Bronchial epithelial cell (primary cell): Measurements from ENCODE around the gene USP11. TPM values are rescaled to one million over a fixed set of nuclear protein-coding genes. Genes with fewer than 3 reads are reported as not detected.

ENCODE experiments used
- DNase-seq: peaks from one replicate; pipeline ENCODE4 v3.0.0-alpha.2; 2010; ENCODE audit warnings: low read depth
- FAIRE-seq: peaks from 2 replicates; lab custom pipeline; 2011; peaks lifted over from hg19 to GRCh38; lab: Jason Lieb, UNC
- H3K27me3 ChIP-seq: 2 replicates; pipeline ENCODE4 v1.5.1; 2011; ENCODE audit warnings: low read length; ENCODE audit not compliant: control insufficient read depth, insufficient read depth
- H3K36me3 ChIP-seq: 2 replicates; pipeline ENCODE4 v1.5.1; 2011; ENCODE audit warnings: low read length; ENCODE audit not compliant: control insufficient read depth, insufficient read depth
- H3K4me3 ChIP-seq: 2 replicates; pipeline ENCODE4 v1.5.1; 2011; ENCODE audit warnings: mild to moderate bottlenecking, low read depth, low read length, control low read depth
- total RNA-seq: library from RNA; depleted of rRNA; stranded (reverse); fragments of >200 nt; gene quantifications from 2 replicates; pipeline ENCODE4 v1.2.1, GENCODE V29; 2014
- TF ChIP-seq, protein P1 (sequence below): IDR thresholded peaks from 2 replicates; pipeline ENCODE4 v1.5.1; 2011; ENCODE audit warnings: mild to moderate bottlenecking, moderate library complexity, low read length, control low read depth, inconsistent platforms; ENCODE audit not compliant: insufficient read depth, severe bottlenecking

The USP11 gene
- total RNA-seq, 1 donor from 2014 or later = 6.1 TPM

DNA sequence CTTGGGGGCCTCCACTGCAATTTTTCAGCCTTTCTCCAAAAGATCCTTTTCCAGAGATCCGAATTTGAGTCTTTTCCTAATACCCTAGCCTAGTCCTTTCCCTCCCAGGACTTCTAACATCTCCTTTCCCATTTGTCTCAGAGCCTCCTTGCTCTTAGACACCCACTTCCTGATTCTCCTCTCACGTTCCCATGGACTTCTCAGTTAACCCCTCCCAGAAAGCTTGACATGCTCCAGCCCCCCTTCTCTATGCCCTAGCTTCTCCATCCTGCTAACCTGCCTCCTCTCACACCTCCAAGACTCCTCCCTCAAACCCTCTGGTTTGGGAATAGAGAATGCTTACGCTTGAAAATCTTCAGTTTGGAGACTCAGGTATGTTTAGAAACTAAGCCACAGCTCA is 36.7 kb upstream of the USP11 start:
- Histone ChIP-seq H3K36me3 (peaks cover 11% of the 10 kb centered on the region), H3K27me3 (no peaks in the 10 kb centered on the region), H3K4me3 (no peak overlapping the region)
- FAIRE-seq (no peak), DNase-seq (no peak)
- TF ChIP-seq, protein P1, sequence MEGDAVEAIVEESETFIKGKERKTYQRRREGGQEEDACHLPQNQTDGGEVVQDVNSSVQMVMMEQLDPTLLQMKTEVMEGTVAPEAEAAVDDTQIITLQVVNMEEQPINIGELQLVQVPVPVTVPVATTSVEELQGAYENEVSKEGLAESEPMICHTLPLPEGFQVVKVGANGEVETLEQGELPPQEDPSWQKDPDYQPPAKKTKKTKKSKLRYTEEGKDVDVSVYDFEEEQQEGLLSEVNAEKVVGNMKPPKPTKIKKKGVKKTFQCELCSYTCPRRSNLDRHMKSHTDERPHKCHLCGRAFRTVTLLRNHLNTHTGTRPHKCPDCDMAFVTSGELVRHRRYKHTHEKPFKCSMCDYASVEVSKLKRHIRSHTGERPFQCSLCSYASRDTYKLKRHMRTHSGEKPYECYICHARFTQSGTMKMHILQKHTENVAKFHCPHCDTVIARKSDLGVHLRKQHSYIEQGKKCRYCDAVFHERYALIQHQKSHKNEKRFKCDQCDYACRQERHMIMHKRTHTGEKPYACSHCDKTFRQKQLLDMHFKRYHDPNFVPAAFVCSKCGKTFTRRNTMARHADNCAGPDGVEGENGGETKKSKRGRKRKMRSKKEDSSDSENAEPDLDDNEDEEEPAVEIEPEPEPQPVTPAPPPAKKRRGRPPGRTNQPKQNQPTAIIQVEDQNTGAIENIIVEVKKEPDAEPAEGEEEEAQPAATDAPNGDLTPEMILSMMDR = no peak

DNA sequence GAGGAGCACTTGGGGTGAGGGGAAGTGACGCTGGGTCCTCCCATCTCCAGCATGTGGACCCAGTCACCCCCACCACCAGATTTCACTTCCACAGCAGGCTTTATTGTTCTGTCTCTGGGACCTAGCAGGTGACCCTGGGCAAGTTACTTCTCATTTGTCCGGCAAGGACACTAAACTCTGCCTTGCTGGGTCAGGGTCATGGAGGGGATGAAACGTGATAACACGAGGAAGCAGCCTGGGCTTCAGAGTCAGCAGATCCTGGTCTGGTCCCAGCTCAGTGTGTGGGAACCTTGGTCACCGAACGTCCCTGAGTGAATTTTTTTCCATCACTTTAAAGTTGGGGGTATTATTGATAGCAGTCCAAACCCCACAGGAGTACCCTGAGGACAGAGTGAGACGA is 35.3 kb upstream of the USP11 start:
- peaks cover 20% of the 10 kb centered on the region for H3K36me3 ChIP-seq
- FAIRE-seq = no peak
- H3K27me3 ChIP-seq = no peaks in the 10 kb centered on the region
- no peak for DNase-seq
- no peak overlapping the region for H3K4me3 ChIP-seq
- TF ChIP-seq, protein P1 = no peak

DNA sequence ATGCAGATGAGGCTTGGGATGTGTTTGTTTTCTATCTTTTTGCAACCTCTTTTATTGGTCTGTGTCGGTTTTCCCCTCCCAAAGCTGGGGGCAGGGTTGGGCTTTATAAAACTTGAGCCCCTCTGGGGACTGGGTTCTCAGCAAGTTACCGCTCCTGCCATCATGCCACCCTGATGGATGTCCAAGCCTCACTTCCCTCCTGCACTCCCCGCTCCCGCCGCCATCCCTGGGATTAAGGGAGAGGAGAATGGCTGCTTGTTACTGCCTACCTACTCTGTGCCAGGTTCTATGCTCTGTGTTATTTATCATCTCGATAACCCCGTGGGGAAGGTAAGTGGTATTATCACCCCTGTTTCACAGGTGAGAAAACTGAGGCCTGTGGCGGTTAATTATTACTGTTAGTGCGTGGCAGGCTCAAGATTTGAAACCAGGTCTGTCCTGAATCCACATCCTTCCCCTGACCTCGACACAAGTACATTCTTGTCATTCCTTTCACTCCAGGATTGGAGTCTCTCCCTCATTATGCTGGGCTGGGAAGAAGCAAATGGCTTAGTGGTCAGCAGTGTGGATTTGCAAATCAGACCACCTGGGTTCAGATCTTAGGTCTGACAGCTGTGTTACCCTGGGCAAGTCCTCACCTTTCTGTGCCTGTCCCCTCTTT is 34.7 kb upstream of the USP11 start:
- Histone ChIP-seq H3K27me3 (no peaks in the 10 kb centered on the region), H3K36me3 (peaks cover 24% of the 10 kb centered on the region), H3K4me3 (no peak overlapping the region)
- DNase-seq (no peak), FAIRE-seq (no peak)
- TF ChIP-seq, protein P1 = no peak

DNA sequence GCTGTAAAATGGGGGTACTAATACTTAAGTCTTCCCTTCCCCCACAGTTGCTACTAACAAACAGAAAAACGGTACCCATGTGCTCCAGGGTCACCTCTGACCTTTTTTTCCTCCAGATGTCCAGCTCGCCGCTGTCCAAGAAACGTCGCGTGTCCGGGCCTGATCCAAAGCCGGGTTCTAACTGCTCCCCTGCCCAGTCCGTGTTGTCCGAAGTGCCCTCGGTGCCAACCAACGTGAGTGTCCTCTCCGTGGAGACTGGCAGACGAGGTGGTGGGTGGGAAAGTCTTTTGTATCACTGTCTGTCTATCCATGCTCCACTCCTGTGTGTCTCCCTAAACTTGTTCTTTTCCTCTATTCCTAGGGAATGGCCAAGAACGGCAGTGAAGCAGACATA is 34.1 kb upstream of the USP11 start:
- no peaks in the 10 kb centered on the region for H3K27me3 ChIP-seq
- peaks cover 28% of the 10 kb centered on the region for H3K36me3 ChIP-seq
- FAIRE-seq = no peak
- TF ChIP-seq, protein P1 = no peak
- H3K4me3 ChIP-seq = no peak overlapping the region
- no peak for DNase-seq

DNA sequence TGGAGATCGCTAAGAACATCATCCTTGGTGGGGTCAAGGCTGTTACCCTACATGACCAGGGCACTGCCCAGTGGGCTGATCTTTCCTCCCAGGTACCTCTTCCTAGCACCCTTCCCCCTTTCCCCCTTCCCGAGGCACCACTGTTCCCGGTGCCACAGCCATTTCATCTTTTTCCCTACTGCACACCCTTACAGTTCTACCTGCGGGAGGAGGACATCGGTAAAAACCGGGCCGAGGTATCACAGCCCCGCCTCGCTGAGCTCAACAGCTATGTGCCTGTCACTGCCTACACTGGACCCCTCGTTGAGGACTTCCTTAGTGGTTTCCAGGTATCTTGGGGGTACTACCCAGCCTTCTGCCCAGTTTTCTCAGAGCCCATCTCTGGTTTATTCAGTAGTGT is 33.5 kb upstream of the USP11 start:
- H3K36me3 ChIP-seq = peaks cover 29% of the 10 kb centered on the region
- H3K4me3 ChIP-seq = no peak overlapping the region
- H3K27me3 ChIP-seq = no peaks in the 10 kb centered on the region
- FAIRE-seq = no peak
- DNase-seq = no peak
- TF ChIP-seq, protein P1 = no peak
